ENCODE data around the gene ANTXR1.

ANTXR1 gene

DNA sequence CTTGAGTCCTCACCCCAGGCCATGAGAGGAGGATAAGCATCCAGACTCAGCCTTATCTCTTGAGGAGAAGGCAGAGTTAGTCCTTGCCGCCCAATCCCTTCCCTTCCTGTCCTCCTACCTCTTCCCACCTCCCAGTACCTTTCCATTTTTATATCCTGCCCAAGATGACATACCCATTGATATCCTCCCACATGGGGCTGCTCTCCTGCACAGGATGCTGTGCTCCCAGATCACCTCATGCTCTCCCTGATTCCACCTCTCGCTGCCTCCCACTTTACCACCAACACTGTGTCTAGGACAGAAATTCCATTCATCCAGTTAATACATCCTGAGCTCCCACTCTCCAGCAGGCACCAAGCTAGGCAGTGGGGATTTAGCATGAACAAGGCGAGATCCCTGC lies 191.7 kb downstream of the ANTXR1 start:
- Mint-ChIP-seq H3K9me3 (no peaks in the 10 kb centered on the region), H3K27me3 (ENCODE audit: low read depth) (no peaks in the 10 kb centered on the region), H3K36me3 (ENCODE audit: low read depth) (peaks cover 30% of the 10 kb centered on the region), H3K4me3 (no peak overlapping the region), H3K27ac (peak overlapping the region in 2 of 3 experiments; percentile 22 to 75), H3K4me1 (peaks cover 13% of the 10 kb centered on the region)
- TF ChIP-seq, protein P1, sequence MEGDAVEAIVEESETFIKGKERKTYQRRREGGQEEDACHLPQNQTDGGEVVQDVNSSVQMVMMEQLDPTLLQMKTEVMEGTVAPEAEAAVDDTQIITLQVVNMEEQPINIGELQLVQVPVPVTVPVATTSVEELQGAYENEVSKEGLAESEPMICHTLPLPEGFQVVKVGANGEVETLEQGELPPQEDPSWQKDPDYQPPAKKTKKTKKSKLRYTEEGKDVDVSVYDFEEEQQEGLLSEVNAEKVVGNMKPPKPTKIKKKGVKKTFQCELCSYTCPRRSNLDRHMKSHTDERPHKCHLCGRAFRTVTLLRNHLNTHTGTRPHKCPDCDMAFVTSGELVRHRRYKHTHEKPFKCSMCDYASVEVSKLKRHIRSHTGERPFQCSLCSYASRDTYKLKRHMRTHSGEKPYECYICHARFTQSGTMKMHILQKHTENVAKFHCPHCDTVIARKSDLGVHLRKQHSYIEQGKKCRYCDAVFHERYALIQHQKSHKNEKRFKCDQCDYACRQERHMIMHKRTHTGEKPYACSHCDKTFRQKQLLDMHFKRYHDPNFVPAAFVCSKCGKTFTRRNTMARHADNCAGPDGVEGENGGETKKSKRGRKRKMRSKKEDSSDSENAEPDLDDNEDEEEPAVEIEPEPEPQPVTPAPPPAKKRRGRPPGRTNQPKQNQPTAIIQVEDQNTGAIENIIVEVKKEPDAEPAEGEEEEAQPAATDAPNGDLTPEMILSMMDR (IDR thresholded peaks at IDR 0.05; ENCODE audit: unreplicated experiment in 3 of 3) = no peak

DNA sequence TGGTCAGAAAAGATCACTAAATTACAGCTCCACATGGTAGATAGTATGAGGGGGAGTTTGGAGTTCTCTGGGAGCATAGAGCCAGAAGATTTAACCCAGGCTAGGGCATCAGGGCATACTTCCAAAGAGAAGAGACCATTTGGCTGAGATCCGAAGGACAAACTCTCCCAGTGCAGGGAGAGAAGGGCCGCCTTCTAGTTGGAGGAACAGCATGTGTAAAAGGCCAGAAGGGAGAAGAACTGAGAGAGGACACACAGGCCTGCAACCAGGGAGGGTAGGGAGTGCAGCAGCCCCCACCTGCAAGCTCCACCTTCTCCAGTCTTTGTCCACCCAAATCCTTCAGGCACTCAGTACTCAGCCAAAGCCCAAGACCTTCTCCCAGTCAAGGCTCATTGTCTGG lies 192.1 kb downstream of the ANTXR1 start:
- no peaks in the 10 kb centered on the region for H3K27me3 Mint-ChIP-seq (ENCODE audit: low read depth)
- no peak overlapping the region for H3K4me3 Mint-ChIP-seq
- peaks cover 26% of the 10 kb centered on the region for H3K36me3 Mint-ChIP-seq (ENCODE audit: low read depth)
- no peaks in the 10 kb centered on the region for H3K9me3 Mint-ChIP-seq
- TF ChIP-seq, protein P1 (IDR thresholded peaks at IDR 0.05; ENCODE audit: unreplicated experiment in 3 of 3) = no peak
- H3K4me1 Mint-ChIP-seq = peaks cover 13% of the 10 kb centered on the region
- peak overlapping the region in 2 of 3 experiments; percentile 22 to 75 for H3K27ac Mint-ChIP-seq

DNA sequence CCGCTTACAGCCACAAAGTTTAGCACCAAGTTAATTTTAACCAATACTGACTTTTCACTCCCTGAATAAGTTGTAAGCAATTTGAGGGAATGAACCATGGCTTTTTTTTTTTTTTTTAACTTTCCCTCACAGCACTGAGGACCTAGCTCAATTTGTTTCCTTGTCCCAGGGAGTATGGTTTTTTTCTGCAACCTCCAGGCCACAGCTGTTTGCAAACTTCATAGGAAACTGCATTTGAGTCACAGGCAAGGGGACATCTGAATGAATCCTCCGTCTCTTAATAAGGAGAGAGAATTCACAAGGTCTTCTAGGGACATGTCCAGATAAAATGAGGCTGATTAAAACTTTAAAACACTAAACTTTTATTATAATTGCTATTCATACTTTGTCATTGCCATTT lies 192.5 kb downstream of the ANTXR1 start:
- no peaks in the 10 kb centered on the region for H3K9me3 Mint-ChIP-seq

GRCh38 chr2:69208023-69208595 lies 195.1 kb downstream of the ANTXR1 start:
- no peak overlapping the region for H3K27ac Mint-ChIP-seq
- H3K9me3 Mint-ChIP-seq = no peaks in the 10 kb centered on the region
- peaks cover 27% of the 10 kb centered on the region for H3K36me3 Mint-ChIP-seq (ENCODE audit: low read depth)
- peaks cover 15% of the 10 kb centered on the region for H3K4me1 Mint-ChIP-seq
- TF ChIP-seq, protein P1 (IDR thresholded peaks at IDR 0.05; ENCODE audit: unreplicated experiment in 3 of 3) = no peak
- no peaks in the 10 kb centered on the region for H3K27me3 Mint-ChIP-seq (ENCODE audit: low read depth)
- H3K4me3 Mint-ChIP-seq = no peak overlapping the region

More for the DNA sequence above, 192.5 kb downstream of the ANTXR1 start:
- TF ChIP-seq, protein P1 (IDR thresholded peaks at IDR 0.05; ENCODE audit: unreplicated experiment in 3 of 3) = no peak
- H3K4me1 Mint-ChIP-seq = peaks cover 13% of the 10 kb centered on the region
- H3K27me3 Mint-ChIP-seq (ENCODE audit: low read depth) = no peaks in the 10 kb centered on the region
- peaks cover 26% of the 10 kb centered on the region for H3K36me3 Mint-ChIP-seq (ENCODE audit: low read depth)
- no peak overlapping the region for H3K4me3 Mint-ChIP-seq
- peak overlapping the region in 2 of 3 experiments; percentile 22 to 75 for H3K27ac Mint-ChIP-seq

DNA sequence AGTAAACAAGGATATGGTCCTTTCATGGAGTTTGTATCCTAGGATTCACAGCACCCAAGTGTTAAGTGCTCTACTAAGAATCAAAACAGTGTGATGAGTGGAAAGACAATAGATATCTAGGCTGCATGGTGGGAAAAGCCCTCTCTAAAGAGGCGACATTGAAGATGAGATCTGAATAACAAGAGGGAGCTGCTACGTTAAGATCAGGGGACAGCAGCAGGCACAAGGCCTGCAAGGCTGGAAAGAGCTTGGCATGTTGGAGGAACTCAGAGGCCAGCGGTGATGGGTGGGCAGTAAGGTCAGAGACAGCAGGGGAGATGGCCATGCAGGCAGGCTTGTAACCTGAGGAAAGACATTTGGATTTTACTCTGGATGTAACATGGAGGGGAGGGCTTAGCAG lies 196.5 kb downstream of the ANTXR1 start:
- Mint-ChIP-seq H3K9me3 (no peaks in the 10 kb centered on the region), H3K4me1 (peaks cover 22% of the 10 kb centered on the region), H3K27me3 (ENCODE audit: low read depth) (no peaks in the 10 kb centered on the region), H3K27ac (no peak overlapping the region), H3K4me3 (no peak overlapping the region), H3K36me3 (ENCODE audit: low read depth) (peaks cover 29% of the 10 kb centered on the region)
- TF ChIP-seq, protein P1 (IDR thresholded peaks at IDR 0.05; ENCODE audit: unreplicated experiment in 3 of 3) = no peak

DNA sequence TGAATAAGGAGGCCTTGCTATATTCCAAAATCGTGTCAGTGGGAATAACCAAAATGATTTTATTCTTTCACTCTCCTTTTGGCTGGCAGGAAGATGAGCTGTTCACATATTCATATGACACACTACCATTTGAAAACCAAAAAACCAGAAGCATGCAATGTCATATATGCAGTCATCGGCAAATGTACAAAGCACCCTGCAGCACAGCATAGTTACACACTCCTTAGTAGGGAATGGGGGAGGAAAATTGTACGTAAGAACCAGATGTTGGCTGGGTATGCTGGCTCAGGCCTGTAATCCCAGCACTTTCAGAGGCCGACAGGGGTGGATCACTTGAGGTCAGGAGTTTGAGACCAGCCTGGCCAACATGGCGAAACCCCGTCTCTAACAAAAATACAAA lies 197.4 kb downstream of the ANTXR1 start:
- H3K27ac Mint-ChIP-seq = no peak overlapping the region

More for the DNA sequence above, 197.4 kb downstream of the ANTXR1 start:
- Mint-ChIP-seq H3K4me1 (peaks cover 19% of the 10 kb centered on the region), H3K27me3 (ENCODE audit: low read depth) (no peaks in the 10 kb centered on the region), H3K4me3 (no peak overlapping the region), H3K36me3 (ENCODE audit: low read depth) (peaks cover 27% of the 10 kb centered on the region), H3K9me3 (no peaks in the 10 kb centered on the region)
- TF ChIP-seq, protein P1 (IDR thresholded peaks at IDR 0.05; ENCODE audit: unreplicated experiment in 3 of 3) = no peak
